ENCODE measurements around the gene DENND2A. TPM values are rescaled to one million over a fixed set of nuclear protein-coding genes. Genes with fewer than 3 reads are reported as not detected.

Gene DENND2A
- total and polyA plus RNA-seq, 10 of the 15 experiments (the other 5 are each of a cell fraction or from before 2014, with no cell fraction given): 0.01 TPM; not detected in 9

- TF ChIP-seq REST (IDR thresholded peaks at IDR 0.05; ENCODE audit: low read depth, low read length) (no peak), SPI1 (IDR thresholded peaks at IDR 0.05; ENCODE audit: borderline replicate concordance, insufficient read depth, low read depth, low read length) (peak; percentile 84), EED (IDR thresholded peaks at IDR 0.05; ENCODE audit: low read depth) (no peak), CHD2 (IDR thresholded peaks at IDR 0.05; ENCODE audit: borderline replicate concordance, low read depth, low read length) (no peak), ZBTB40 (IDR thresholded peaks at IDR 0.05; ENCODE audit: borderline replicate concordance) (no peak), MYB (IDR thresholded peaks at IDR 0.05; ENCODE audit: borderline replicate concordance, low read depth, low read length) (no peak), HDAC2 (IDR thresholded peaks at IDR 0.05) (no peak)
These were observed 33.8 kb upstream of the DENND2A start (continued) for GRCh38 chr7:140674356-140674800.

Measured in GM12878 (cell line).